GM21381 (cell line): ENCODE data around the gene MBOAT7.
A peak's percentile ranks its signal among the peaks of the same experiment; 100 is the strongest.

Source experiments
- ATAC-seq: cut with Tn5 transposase; IDR thresholded peaks from one replicate; pipeline ENCODE4 v1.9.1; 2021; ENCODE audit warnings: mild to moderate bottlenecking, moderate library complexity; ENCODE audit not compliant: unreplicated experiment

Gene MBOAT7

DNA sequence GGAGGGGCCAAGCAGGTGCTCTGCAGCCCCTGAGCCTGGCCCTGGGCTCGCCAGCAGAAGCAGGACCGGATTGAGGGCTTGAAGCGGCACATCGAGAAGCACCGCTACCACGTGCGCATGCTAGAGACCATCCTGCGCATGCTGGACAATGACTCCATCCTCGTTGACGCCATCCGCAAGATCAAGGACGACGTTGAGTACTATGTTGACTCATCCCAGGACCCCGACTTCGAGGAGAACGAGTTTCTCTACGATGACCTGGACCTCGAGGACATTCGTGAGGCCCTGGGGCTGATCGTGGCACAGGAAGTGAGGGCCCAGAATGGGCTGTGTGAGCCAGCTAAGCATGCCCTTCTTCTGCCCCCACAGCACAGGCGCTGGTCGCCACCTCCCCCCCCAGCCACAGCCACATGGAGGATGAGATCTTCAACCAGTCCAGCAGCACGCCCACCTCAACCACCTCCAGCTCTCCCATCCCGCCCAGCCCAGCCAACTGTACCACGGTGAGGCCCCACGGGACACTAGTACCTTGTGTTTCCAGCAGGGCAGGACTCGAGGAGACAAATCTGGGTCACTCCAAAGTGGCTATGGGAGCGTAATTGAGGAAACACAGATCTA is 43.7 kb downstream of the MBOAT7 start:
- no peak for ATAC-seq

DNA sequence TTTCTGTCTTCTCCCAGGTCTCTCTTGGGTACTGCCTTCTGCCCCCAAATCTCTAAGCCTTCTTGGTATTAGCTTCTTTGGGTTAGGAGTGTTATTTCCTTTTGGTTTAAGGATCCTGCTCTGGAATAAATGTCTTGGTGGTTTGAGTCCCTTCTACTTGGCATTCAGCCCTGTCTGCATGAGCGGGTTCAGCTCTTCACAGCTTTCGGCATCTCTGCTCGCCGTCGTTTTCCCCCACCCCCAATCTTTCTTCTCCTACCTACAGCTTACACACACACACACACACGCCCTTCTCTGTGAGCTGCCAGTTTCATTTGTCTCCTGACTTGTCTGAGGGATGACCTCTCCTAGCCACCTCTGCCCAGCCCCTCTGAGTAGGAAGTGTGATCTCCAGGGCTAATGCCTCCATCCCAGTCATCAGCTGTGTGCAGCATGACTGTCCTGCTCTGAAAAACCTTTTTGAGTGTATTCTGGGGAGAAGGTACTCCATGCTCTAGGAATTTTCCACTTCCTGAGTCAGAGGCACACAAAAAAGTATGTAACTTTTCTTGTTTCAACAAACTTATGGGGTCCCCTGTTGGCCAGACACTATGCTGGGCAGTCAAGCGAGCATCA is 47.1 kb downstream of the MBOAT7 start:
- ATAC-seq: no peak

DNA sequence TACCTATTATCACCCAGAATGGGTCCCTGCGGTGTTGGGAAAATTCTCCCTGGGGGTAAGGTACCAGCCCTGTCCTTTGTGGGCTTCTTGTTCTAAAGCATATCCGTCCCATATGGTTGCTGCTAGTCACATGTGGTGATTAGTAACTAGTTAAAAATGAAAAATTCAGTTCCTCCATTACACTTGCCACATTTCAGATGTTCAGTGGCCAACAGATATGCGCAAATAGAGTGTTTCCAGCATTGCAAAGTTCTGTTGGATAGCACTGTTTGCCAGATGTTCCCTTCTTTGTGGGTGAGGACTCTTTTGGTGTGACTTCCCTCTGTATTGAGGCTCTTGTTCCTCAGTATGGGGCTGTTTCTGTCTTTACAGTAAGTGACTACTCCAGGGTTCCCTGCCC is 48.0 kb downstream of the MBOAT7 start:
- ATAC-seq: no peak

DNA sequence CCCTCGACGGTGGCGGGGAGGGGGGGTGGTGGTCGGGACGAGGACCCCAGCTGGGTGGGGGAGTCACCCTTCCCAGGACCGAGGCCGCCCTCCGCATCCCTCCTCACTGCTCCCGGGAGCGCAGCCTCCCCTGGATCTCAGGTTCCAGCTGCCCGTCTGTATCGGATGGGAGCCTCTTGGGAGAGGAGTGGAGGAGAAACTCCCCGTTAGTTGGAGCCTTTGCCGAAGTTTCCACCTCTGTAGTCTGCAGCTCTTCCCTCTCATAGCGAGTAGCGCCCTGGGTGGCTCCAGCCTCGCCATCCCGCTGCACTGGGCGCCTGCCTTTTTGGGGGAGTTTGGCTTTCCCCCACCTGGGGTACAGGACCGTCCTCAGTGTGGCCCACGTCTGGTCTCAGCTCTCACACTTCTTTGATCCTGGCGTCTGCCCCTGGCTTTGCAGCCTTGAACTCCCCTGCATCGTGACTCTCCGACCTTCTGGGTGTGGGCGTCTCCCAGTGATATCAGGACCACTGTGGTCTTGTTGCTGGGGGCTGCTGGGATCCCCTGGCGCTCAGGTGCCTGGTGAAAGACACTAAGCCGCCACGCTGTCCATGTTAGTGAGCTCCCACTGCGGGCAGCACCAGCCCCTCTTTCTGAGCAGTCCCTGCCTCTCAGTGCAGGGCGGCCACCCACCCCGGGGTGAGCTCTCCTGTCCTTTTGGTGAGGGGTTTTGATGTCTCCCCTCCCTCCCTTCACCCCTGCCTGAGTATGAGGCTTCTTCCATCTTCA is 50.7 kb downstream of the MBOAT7 start:
- no peak for ATAC-seq

DNA sequence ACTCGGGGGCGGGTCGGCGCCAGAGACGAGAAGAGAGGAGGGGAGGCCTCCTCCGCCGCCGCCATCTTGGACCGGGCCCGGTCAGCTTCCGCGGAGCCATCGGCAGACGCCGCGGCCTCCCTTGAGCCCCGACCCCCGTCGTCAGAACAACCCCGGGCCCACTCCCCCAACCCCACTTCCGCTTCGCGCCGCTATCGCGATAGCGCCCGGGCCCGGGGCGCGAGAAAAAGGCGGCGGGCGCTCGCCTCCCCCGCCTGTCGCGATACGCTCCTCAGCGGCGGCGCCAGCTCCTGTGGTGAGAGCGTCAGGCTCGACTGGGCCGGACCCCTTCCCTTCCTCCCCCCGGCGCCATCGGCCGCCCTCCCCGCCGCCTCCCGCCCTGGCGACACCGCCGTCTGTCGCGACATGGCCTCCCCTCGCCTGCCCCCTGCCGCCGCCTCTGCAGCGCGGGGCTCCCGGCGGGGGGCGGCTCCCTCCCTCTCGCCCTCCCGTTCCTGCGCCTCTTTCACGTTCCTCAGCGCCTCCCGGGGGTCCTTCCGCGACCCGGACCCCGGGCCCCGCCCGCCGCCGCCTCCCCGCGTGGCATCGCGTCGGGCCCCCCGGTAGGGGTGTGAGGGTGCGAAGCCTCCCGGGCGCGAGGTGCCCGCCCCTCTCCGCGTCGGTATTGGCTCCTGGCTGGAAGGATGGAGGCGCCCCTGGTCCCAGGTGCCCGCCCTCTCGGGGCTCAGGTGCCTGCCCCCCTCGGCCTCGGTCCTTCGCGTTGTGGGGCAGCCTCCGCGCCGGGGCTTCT is 51.5 kb downstream of the MBOAT7 start, which contains the start of gene CNOT3:
CNOT3 (plus strand) TSS at position 64 of the 790 bp plus-strand sequence. CDS start 5,217 bp downstream, outside the sequence.
- ATAC-seq: no peak

DNA sequence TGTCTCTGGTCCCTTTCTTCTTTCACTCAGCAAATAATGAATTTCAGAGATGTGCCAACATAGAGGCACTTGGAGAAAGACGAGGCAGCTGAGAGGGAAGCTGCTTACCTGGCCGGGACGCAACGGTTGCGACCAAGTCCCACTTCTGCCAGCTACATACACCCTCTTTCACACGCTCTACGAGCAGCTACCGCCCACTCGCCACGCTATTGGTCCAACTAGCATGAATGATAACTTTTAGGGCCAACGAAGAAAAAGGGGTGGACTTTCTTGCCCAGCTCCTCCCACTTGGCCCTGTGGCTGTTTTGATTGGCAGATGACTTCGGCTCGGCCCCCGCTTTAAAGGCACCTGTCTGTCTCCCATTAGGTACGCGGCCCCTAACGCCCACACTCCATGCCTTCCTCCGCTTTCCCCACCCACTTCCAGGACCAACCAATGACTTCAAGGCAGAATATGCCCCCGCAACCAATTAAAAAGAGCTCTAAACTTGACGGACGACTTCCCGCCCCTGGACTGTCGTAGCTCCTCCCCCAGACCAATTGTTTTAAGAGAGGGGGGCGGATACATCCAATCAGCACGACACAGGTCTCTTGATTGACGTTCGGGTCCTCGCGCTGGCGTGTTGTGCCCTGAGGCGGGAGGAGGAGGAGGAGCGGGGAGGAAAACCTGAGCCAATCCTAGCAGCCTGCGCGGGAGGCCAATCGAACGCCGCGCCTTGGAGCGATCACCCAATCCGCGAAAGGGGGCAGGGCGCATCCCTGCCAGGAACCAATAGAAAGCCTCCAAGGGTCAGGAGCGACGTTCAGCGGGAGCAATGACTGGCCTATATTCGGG is 52.3 kb downstream of the MBOAT7 start:
- ATAC-seq: peak; percentile 80

DNA sequence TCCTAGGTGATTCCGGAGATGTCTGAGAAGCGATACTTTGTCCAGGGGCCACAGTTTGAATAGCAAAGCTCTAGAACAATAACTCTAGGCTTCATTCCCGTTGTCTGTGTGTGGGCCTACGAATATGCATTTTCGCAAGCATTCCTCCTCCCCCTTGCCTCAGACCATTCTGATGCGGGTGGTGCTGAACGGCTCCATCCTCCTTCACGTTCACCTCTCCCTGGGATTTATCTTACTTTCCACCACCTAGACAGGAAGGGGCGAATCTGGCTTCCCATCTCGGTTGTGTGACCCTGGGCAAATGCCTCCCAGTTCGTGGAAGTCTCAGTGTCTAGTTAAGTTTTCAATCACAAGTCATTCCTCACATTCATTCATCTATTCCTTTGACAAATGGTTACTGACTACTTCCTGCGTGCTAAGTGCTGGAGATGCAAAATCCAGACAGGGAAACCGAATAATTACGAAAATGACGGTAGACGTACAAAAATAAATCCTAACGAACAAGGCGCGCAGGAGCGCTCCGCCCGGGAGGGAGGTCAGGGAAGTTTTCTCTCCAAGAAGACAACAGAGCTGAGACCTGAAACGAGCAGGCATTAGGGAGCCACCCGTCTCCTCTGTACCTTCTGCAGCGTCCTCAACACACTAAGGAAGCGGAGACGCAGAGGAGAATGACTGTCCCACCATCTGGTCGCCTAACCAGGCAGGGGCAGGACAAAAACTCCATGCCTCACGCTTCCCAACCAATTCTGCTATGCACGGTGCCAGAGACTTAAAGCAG is 53.1 kb downstream of the MBOAT7 start:
- no peak for ATAC-seq

DNA sequence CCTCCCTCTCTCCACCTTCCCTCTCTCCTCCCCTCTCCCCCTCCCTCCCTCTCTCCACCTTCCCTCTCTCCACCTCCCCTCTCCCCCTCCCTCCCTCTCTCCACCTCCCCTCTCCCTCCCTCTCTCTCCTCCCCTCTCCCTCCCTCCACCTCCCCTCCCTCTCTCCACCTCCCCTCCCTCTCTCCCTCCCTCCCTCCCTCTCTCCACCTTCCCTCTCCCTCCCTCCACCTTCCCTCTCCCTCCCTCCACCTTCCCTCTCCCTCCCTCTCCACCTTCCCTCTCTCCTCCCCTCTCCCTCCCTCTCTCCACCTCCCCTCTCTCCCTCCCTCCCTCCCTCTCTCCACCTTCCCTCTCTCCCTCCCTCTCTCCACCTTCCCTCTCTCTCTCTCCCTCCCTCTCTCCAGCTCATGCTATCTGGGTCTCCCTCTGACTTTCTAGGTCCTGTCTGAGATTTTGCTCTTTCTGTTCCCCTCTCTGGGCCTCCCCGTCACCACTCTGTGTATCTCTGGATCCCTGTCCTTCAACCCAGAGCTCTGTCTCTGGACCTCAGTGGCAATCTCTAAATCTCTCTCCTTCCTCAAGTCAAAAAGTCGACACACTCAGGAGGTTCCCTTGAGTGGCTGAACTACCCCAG is 55.3 kb downstream of the MBOAT7 start:
- no peak for ATAC-seq

DNA sequence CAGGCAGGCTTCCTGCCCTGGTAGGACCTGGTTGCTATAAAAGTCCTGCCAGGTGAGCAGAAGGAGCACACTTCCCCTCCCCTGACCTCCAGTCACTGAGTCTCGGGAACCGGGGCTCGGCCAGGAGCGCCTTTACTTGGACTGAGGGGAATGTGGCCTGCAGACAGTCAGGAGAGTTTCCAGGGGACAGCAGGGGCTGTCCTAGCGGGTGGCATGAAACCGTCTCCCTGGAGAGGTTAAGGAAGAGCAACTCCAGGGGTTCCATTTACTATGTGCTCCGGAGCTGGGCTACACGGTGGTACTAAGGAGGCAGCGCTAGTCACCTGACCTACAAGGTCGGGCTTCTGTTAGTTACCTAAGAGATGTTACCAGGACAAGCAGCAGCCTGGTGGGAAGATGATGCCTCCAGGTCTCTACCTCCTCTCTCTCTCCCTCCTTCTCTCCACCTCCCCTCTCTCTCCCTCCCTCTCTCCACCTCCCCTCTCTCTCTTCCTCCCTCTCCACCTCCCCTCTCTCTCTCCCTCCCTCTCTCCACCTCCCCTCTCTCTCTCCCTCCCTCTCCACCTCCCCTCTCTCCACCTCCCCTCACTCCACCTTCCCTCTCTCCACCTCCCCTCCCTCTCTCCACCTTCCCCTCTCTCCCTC is 55.9 kb downstream of the MBOAT7 start:
- ATAC-seq: no peak

DNA sequence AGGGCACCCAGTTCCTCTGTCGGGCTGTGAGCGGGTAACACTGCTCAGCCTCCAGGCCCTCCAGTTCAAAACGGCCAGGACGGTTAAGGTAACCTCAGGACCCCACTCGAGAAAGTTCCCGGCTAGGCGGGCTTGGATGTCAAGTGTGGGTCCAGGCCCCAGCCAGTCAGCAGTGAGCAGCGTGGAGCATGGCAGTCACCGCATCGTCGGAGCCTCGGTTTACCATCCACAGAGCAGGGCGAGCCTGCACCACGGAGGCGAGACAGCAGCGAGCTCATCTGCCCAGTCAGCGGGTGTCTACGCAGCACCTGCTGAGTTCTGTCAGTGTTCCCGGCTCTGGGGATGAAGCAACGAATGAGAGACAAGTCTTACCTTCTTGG is 59.8 kb downstream of the MBOAT7 start:
- no peak for ATAC-seq

DNA sequence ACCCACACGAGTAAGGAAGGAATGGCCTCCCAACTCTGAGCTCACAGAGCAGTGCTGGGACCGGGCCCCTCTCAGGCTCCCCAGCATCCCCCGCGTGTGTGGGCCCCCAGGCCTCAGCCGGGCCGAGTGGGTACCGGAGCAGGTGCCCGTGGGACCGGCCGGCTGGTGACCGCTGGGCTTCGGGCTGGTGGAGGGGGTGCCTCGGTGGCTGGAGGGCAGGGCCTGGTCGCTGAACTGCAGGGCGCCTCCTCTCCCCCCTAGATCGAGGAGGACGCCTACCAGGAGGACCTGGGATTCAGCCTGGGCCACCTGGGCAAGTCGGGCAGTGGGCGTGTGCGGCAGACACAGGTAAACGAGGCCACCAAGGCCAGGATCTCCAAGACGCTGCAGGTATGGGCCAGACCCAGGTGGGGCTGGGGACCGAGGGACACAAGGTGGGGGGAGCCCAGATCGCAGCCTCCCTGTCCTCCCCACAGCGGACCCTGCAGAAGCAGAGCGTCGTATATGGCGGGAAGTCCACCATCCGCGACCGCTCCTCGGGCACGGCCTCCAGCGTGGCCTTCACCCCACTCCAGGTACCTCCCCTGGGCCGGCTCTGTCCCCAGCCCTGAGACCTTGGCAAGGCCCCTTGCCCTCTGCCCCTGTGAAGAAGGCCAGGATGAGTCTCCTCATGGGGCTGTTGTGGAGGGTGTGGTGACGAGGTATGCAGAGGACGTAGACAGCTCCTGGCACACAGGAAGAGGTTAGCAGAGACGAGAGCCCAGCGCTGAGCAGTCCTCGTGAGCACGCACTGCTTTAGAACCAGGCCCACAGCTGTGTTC is 60.4 kb downstream of the MBOAT7 start:
- no peak for ATAC-seq

DNA sequence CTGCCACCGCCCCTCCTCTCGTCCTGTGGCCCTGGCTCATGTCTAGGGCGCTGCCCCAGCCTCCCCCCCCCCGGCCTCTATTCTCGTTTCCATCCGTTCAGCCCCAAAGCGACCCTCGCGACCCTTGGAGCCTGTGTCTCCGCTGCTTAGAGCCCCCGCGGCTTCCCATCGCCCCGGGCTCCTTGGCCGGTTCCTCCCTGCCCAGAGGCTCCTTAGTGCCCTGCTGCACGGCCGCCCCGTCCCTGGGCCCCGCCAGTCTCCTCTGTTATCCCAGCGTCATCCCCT is 61.0 kb downstream of the MBOAT7 start:
- ATAC-seq: no peak

DNA sequence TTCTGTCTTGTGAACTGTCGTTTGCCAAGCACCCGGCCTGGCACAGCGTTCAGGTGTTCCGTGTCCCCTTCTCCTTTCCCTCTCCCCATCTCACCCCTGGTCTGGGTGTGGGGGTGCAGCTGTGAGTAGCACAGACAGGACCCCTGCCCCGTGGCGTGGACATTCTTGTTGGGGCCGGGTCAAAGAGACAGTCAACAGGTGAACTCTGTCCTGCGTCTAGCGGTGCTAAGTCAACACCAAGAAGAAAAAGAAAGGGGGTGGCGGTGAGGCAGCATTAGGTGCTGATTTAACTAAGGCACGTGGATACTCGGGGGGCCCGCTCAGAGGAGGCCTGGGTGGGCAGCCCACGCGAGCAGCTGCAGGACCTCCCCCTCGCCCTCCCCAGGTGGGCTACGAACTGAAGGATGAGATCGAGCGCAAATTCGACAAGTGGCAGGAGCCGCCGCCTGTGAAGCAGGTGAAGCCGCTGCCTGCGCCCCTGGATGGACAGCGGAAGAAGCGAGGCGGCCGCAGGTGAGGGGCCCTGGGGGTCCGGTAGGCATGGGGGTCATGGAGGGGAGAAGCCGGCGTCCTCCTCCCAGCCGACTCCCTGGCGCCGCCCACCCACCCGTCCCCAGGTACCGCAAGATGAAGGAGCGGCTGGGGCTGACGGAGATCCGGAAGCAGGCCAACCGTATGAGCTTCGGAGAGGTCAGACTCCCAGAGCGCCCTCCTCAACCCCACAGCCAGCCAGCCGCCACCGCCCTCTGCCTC is 61.5 kb downstream of the MBOAT7 start:
- ATAC-seq: no peak

DNA sequence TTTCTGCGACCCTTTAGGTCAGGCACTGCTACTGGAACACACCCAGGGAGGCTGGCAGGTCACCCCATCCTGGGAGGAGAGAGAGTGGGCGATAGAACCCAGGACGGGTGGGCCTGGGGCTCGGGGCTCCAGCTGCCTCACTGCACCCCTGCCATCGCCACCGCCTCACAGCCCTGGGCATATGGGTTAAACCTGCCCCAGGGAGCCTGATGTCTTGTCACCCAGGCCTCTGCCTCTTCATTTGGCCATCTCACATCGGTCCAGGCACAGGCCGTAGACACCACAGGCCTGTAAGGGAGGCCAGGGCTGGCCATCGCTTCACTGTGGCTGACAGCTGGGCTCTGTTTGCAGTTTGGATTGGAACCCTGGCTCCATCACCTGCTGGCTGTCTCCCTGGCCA is 63.7 kb downstream of the MBOAT7 start:
- no peak for ATAC-seq

DNA sequence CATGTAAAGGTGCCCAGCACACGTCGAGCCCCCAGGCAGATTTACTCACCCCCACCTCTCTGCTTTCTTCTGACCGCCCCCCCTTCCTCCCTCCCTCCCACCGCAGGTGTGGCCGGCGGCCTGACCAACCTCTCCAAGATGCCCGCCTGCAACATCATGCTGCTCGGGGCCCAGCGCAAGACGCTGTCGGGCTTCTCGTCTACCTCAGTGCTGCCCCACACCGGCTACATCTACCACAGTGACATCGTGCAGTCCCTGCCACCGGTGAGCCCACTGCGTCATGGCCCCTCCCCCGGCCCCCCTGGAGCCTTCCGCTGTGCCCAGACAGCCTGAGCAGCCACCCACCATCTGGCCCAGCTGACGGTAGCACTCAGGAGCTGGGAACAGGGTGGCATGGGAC is 65.0 kb downstream of the MBOAT7 start:
- ATAC-seq: no peak

DNA sequence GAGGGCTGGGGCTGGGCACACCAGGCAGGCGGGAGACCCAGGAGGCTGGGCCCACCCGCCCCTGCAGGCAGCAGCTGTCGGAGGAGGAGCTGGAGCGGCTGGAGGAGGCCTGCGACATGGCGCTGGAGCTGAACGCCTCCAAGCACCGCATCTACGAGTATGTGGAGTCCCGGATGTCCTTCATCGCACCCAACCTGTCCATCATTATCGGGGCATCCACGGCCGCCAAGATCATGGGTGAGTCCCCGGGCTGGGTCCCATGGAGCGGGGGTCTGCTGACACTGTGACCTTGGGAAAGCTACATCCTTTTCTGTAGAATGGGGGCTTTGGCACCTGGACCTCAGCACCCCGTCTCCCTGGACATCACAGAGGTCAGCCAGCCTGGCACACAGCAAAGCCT is 65.7 kb downstream of the MBOAT7 start:
- ATAC-seq: no peak
